Gastroesophageal sphincter (tissue), 3 donors: ENCODE data around the gene LRP6.

Experiments used
- CTCF ChIP-seq, 4 experiments: fragments of 200-600 bp in 2 of 4; fragments of 450-650 bp in 2 of 4; sonication (generic) in 1 of 4; IDR thresholded peaks; one replicate each; pipeline ENCODE4 v1.5.1; 2017 to 2019; ENCODE audit warnings: antibody characterized with exemption in 4 of 4, mild to moderate bottlenecking in 2 of 4, moderate library complexity in 2 of 4
- EP300 ChIP-seq: sonication (generic); formaldehyde crosslinking; IDR thresholded peaks from one replicate; pipeline ENCODE4 v1.6.1; 2017; ENCODE audit warnings: antibody characterized with exemption, mild to moderate bottlenecking
- POLR2AphosphoS5 ChIP-seq: sonication (generic); formaldehyde crosslinking; IDR thresholded peaks from one replicate; pipeline ENCODE4 v1.6.1; 2017; ENCODE audit warnings: antibody characterized with exemption

GRCh38 chr12:12180136-12180535 lies 86.7 kb downstream of the LRP6 start:
- TF ChIP-seq CTCF (IDR thresholded peaks at IDR 0.05) (no peak), POLR2AphosphoS5 (no peak), EP300 (no peak)
